Suprapubic skin (tissue), 4 donors: Measurements from ENCODE around the gene CCDC71L. TPM values are rescaled to one million over a fixed set of nuclear protein-coding genes. Genes with fewer than 3 reads are reported as not detected.
A peak's percentile ranks its signal among the peaks of the same experiment; 100 is the strongest.

Experiments
- DNase-seq, 2 donors: peaks; one replicate each; pipeline ENCODE4 v3.0.0-alpha.2; 2019; ENCODE audit warnings: low spot score in 2 of 2
- H3K27ac ChIP-seq: fragments of 200-600 bp; sonication (generic); one replicate; pipeline ENCODE4 v1.5.1; 2019
- H3K27me3 ChIP-seq: fragments of 200-600 bp; sonication (generic); one replicate; pipeline ENCODE4 v1.5.1; 2019
- H3K36me3 ChIP-seq: fragments of 200-600 bp; sonication (generic); one replicate; pipeline ENCODE4 v1.5.1; 2019
- H3K4me1 ChIP-seq: fragments of 200-600 bp; sonication (generic); one replicate; pipeline ENCODE4 v1.5.1; 2019
- H3K4me3 ChIP-seq: fragments of 200-600 bp; sonication (generic); one replicate; pipeline ENCODE4 v1.5.1; 2019; ENCODE audit warnings: mild to moderate bottlenecking
- H3K9me3 ChIP-seq: fragments of 200-600 bp; sonication (generic); one replicate; pipeline ENCODE4 v1.5.1; 2019
- EP300 ChIP-seq: sonication (generic); formaldehyde crosslinking; IDR thresholded peaks from one replicate; pipeline ENCODE4 v1.6.1; 2017; ENCODE audit warnings: antibody characterized with exemption
- POLR2A ChIP-seq, 2 donors: fragments of 450-650 bp; IDR thresholded peaks; one replicate each; pipeline ENCODE4 v1.6.1; 2017; ENCODE audit warnings: antibody characterized with exemption in 2 of 2, mild to moderate bottlenecking in 2 of 2, moderate library complexity in 2 of 2
- POLR2AphosphoS5 ChIP-seq, 3 donors: sonication (generic); formaldehyde crosslinking; IDR thresholded peaks; one replicate each; pipeline ENCODE4 v1.6.1; 2017; ENCODE audit warnings: antibody characterized with exemption in 3 of 3
- WGBS: methylation state at CpG from one replicate; pipeline ENCODE4 v1.1.5; 2018; 5-methylcytosine and 5-hydroxymethylcytosine counted together
- total RNA-seq, 4 donors: library from RNA; depleted of rRNA; stranded (reverse); fragments of >200 nt; gene quantifications; one replicate each; pipeline ENCODE4 v1.1.0, GENCODE V29; 2016
- TF ChIP-seq, protein P1 (sequence below), 2 donors: fragments of 200-600 bp in 1 of 2; fragments of 450-650 bp in 1 of 2; sonication (generic) in 1 of 2; IDR thresholded peaks; one replicate each; pipeline ENCODE4 v1.5.1; 2016 to 2019; ENCODE audit warnings: antibody characterized with exemption in 2 of 2, mild to moderate bottlenecking in 1 of 2, moderate library complexity in 1 of 2

The CCDC71L gene
- total RNA-seq, 4 donors from 2014 or later = 7.8 to 18.2 (median 12.9) TPM

DNA sequence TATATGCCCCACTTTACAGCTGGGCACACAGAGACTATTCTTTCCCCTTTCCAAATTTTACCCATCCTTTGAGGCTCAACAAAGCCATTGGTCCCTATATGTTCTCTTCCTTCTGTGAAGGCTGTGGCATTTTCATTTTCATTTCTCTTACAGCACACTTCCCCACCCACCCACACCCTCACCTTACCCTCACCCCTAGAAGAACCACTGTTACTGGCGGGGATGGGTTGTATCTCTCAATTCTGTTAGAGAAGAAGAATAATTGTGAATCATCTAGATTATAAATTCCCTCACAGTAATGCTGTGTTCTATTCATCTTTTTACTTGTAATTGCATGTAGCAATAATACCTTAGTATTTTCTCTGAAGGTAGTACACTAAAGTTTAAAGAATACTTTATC, 10.2 kb upstream of the CCDC71L start:
- no peak overlapping the region for H3K4me3 ChIP-seq
- no peaks in the 10 kb centered on the region for H3K27me3 ChIP-seq
- H3K4me1 ChIP-seq = no peaks in the 10 kb centered on the region
- no peak for TF ChIP-seq POLR2A (IDR thresholded peaks at IDR 0.05)
- TF ChIP-seq, protein P1, sequence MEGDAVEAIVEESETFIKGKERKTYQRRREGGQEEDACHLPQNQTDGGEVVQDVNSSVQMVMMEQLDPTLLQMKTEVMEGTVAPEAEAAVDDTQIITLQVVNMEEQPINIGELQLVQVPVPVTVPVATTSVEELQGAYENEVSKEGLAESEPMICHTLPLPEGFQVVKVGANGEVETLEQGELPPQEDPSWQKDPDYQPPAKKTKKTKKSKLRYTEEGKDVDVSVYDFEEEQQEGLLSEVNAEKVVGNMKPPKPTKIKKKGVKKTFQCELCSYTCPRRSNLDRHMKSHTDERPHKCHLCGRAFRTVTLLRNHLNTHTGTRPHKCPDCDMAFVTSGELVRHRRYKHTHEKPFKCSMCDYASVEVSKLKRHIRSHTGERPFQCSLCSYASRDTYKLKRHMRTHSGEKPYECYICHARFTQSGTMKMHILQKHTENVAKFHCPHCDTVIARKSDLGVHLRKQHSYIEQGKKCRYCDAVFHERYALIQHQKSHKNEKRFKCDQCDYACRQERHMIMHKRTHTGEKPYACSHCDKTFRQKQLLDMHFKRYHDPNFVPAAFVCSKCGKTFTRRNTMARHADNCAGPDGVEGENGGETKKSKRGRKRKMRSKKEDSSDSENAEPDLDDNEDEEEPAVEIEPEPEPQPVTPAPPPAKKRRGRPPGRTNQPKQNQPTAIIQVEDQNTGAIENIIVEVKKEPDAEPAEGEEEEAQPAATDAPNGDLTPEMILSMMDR (IDR thresholded peaks at IDR 0.05) = no peak
- no peak for TF ChIP-seq EP300
- TF ChIP-seq POLR2AphosphoS5 (IDR thresholded peaks at IDR 0.05) = no peak
- no peak overlapping the region for H3K27ac ChIP-seq
- WGBS = 79% methylated on average over 1 of the region's 1 CpG
- no peak for DNase-seq
- H3K36me3 ChIP-seq = no peaks in the 10 kb centered on the region
- no peaks in the 10 kb centered on the region for H3K9me3 ChIP-seq

DNA sequence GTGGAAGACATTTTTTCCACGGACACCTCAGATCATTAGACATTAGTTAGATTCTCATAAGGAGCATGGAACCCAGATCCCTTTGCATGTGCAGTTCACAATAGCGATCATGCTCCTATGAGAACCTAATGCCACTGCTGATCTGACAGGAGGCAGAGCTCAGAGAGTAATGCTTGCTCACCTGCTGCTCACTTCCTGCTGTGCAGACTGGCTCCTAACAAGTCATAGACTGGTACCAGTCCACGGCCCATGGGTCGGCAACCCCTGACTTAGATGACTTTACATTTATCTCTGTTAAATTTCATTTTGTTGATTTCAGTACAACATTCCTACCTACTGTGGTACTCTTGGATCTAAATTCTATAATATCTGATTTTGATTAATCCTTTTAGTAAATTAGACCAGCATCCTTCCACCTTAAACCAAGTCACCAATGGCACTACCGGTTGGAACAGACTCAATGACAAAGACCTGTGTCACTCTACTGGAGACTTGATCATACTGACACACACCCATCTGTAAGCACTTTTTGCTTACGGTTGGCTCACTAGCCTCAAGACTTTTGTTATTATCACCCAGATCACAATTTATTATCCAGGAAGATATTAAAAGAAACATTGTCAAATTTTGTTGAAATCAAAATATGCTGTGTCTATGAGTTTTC, 8.0 kb upstream of the CCDC71L start:
- Histone ChIP-seq H3K27me3 (no peaks in the 10 kb centered on the region), H3K27ac (no peak overlapping the region), H3K36me3 (no peaks in the 10 kb centered on the region), H3K4me1 (no peaks in the 10 kb centered on the region), H3K9me3 (no peaks in the 10 kb centered on the region), H3K4me3 (no peak overlapping the region)
- WGBS = 85% methylated on average over 6 of the region's 6 CpGs
- no peak for DNase-seq
- TF ChIP-seq POLR2AphosphoS5 (IDR thresholded peaks at IDR 0.05) = no peak
- TF ChIP-seq, protein P1 (IDR thresholded peaks at IDR 0.05) = no peak
- no peak for TF ChIP-seq EP300
- TF ChIP-seq POLR2A (IDR thresholded peaks at IDR 0.05) = no peak

DNA sequence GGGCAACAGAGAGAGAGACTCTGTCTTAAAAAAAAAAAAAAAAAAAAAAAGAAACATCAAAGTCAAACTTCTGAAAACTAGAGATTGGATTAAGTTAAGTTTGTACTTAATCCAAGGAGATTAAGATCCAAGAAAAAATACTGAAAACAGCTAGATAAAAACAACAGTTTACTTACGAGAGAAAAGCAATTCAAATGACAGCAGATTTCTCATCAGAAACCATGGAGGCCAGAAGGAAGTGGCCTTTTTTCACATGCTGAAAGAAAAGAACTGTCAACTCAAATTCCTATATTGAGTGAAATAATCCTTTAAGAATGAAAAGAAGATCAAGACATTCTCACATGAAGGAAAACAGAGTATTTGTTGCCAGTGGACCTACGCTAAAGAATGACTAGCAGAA, 5.4 kb upstream of the CCDC71L start:
- Histone ChIP-seq H3K4me1 (no peaks in the 10 kb centered on the region), H3K27me3 (no peaks in the 10 kb centered on the region), H3K4me3 (no peak overlapping the region), H3K27ac (no peak overlapping the region), H3K9me3 (no peaks in the 10 kb centered on the region), H3K36me3 (no peaks in the 10 kb centered on the region)
- 83% methylated on average over 2 of the region's 2 CpGs for WGBS
- no peak for TF ChIP-seq POLR2AphosphoS5 (IDR thresholded peaks at IDR 0.05)
- no peak for TF ChIP-seq POLR2A (IDR thresholded peaks at IDR 0.05)
- TF ChIP-seq EP300 = no peak
- TF ChIP-seq, protein P1 (IDR thresholded peaks at IDR 0.05) = no peak
- no peak for DNase-seq

DNA sequence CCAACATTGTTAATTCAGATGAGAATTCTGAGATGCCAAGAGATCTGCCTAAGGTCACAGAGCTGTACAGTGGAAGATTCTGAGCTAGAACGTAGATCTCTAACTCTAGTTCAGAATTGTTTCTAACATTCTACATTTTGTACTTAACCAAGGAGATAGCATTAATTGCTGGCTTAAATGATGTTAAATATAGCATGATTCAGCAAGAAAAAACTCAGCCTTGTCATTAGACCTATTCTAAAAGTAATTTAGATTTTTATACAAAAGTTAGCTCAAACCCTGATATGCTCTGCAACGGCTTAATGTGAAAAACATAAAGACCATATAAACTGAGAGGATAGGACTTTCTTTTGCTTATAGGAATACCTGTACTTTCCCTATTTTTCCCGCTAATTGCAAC, 3.4 kb upstream of the CCDC71L start:
- Histone ChIP-seq H3K27me3 (no peaks in the 10 kb centered on the region), H3K4me3 (no peak overlapping the region), H3K36me3 (no peaks in the 10 kb centered on the region), H3K9me3 (no peaks in the 10 kb centered on the region), H3K27ac (no peak overlapping the region), H3K4me1 (peaks cover 6% of the 10 kb centered on the region)
- no peak for DNase-seq
- TF ChIP-seq EP300 (no peak), POLR2AphosphoS5 (IDR thresholded peaks at IDR 0.05) (no peak), POLR2A (IDR thresholded peaks at IDR 0.05) (no peak)
- TF ChIP-seq, protein P1 (IDR thresholded peaks at IDR 0.05) = no peak
- WGBS = 84% methylated on average over 3 of the region's 3 CpGs

DNA sequence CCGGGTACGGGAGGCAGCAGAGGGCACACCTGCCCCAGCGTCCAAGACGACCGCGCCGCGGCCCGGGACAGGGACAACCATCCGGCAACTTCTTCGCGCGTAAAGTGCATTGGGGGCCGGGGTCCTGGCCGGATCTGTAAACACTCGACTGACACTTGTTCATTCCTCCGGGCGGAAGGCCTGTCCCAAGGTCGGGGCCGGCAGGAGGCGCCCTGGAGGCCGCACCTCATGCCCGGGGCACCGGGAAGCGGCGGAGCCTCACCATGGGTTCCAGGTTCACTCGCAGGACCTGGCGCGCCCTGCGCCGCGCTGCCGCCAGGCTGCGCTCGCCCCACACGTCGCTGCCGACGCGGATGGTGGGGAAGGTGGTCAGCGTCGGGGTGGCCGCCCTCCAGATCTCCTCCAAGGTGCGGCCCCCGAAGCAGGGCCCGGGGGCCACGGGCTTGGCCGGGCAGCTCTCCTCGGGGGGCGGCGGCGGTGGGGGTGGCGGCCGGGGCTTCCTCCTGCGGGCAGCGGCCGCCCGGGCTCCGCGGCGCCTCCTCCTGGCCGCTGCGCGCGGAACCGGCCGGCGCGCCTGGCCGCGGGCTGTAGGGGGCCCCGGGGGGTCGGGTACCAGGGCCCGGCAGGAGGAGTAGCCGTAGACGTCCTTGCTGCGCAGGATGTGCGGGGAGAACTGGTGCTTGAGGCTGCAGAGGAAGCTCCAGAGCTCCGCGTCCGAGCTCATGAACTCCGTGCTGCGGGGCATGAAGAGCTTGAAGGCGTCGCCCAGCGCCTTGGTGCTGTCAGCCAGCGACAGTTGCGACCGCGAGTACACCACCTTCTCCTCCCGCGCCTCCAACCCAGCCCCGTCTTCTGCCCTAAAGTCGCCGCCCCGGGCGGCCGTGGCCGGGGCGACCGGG, 746 bp downstream of the CCDC71L start:
- Histone ChIP-seq H3K27ac (peak overlapping the region; percentile 95), H3K4me1 (peaks cover 17% of the 10 kb centered on the region), H3K9me3 (no peaks in the 10 kb centered on the region), H3K36me3 (no peaks in the 10 kb centered on the region), H3K4me3 (peak overlapping the region; percentile 86), H3K27me3 (no peaks in the 10 kb centered on the region)
- TF ChIP-seq POLR2AphosphoS5 (IDR thresholded peaks at IDR 0.05) = peak in 1 of 3 donors; percentile 52
- no peak for TF ChIP-seq EP300
- TF ChIP-seq, protein P1 (IDR thresholded peaks at IDR 0.05) = peak; percentile 39 to 81
- no peak for TF ChIP-seq POLR2A (IDR thresholded peaks at IDR 0.05)
- WGBS = 0% methylated on average over 20 of the region's 101 CpGs
- DNase-seq = peak; percentile 87
